NCI-H2107 treated with DMSO at 0.1 percent for 48 hours (cell line): ENCODE results near the gene SH2D3C.

Source experiments
- DNase-seq: peaks from one replicate; lab custom pipeline; 2025; ENCODE audit not compliant: unreplicated experiment; lab: John Stamatoyannopoulos, UW

The SH2D3C gene

DNA sequence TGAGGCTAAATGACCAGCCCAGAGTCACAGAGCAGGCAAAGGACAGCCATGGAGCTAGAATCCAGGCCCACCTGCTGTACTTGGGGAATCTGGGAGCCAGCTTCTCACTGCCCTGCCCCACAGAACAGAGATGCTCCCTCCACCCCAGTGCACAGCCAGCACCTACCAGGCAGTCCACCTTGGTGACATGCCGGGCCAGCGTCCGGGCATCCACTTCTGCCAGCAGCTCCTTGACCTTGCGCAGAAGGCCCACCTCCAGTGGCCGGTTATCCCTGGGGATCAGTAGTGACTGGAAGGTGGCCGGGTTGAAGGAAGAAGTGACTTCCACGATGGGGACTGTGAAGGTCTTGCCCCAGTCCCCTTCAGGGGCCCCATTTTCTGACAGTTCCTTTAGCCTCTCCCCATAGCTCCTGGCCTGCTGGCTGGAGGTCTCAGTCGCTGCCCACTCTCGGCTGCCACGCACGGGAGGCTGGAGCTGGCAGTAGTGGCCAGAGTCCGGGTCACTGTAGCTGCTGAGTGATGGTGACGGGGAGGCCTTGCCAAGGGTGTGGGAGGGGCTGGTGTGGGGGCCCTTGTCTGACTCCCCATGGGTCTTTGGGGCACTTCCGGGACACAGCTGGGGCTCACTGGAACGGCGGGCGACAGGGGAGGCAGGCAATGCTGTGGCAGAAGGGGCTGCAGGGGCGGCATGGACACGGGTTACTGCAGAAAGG, 33.9 kb downstream of the SH2D3C start:
- DNase-seq = no peak

DNA sequence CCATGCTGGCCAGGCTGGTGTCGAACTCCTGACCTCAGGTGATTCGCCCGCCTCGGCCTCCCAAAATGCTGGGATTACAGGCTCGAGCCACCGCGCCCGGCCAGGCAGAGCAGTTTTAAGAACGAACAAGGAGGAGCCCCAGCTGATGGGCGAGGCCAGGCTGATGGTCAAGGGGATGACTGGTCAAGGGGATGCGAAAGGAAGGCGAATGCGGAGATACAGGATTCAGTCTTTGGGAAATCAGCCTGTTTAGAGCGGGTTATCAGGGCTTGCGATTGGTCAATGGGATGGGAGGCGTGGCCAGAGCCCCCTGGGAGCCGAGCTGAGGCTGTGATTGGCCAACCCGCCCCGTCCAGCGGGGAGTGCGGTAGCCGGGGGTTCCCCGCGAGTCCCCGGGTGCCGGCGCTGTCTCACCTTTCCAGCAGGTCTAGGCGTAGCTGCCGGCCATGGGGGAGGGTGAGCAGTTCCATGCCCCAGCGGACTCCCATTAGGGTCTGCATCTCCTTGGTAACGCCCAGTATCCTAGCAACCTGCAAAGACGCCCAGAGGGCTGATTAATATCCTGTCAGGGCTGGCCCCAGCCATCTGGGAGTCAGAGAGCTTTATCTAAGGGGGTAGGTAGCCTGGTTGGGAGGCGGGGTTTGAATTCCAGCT, 35.9 kb downstream of the SH2D3C start:
- DNase-seq = no peak

DNA sequence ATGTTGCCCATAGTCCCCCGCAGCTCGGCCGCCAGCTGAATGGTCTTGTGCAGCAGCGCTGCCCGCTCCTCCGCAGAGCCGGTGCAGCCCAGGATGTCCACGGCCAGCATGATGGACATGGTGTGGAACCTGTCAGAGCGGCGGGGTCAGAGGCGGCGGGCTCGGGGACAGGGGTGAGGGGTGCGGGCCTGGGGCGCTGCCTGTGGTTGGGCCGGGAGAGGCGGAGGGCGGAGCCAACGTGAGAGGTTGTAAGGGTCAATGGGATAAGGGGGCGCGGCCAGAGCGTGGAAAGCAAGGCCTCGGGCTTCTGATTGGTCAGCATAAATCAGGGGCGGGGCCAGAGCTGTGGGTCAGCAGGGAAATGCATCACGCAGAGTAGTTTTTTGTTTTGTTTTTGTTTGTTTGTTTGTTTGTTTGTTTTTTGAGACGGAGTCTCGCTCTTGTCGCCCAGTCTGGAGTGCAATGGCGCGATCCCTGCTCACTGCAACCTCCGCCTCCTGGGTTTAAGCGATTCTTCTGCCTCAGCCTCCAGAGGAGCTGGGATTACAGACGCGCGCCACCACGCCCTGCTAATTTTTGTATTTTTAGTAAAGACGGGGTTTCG, 36.5 kb downstream of the SH2D3C start:
- no peak for DNase-seq

GRCh38 chr9:127739614-127740330, 38.7 kb downstream of the SH2D3C start:
- DNase-seq = no peak

GRCh38 chr9:127738666-127739065, 39.8 kb downstream of the SH2D3C start:
- DNase-seq = no peak

- peak; percentile 14 for DNase-seq
Measured at GRCh38 chr9:127735530-127736185, 42.8 kb downstream of the SH2D3C start.

DNA sequence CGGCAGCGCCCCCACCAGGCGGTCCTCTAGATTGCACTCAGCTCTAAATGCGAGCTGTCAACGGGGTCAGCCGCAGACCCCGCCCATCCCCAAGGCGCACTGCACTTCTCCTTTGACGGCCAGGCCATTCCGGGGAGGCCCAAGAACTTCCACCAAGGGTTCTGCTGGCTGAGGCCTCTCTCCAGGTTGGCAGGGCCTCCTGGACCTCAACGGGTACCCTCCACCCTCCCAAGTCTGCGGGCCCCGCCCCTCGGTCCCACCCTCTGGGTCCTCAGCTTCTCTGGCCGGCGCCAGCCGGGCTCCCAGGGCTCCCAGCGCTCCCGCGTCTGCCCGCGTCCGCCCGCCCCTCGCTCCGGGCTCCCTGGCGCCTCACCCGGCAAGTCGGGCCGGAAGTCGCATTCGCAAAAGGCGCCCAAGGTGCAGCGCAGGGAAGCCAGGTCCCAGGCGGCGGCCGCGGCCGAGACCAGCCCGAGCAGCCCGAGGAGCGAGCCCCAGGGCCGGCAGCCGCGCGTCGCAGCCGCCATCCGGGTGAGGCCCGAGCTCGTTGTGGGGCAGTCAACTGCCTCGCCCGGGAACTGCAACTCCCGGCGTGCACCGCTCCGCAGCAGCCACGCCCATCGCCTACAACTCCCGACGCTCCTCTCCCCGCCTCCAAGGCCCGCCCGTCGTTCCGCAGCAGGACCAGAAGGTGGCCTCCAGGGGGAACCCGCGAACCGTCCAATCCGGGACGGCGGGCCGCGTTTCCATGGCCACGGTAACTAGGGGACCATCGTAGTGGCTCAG, 43.5 kb downstream of the SH2D3C start, which contains the start of gene TOR2A:
Gene TOR2A, minus strand, starts transcription at position 548 of the 783 bp plus-strand sequence. Its CDS starts 24 bp downstream, at position 524.
- DNase-seq = peak; percentile 82

DNA sequence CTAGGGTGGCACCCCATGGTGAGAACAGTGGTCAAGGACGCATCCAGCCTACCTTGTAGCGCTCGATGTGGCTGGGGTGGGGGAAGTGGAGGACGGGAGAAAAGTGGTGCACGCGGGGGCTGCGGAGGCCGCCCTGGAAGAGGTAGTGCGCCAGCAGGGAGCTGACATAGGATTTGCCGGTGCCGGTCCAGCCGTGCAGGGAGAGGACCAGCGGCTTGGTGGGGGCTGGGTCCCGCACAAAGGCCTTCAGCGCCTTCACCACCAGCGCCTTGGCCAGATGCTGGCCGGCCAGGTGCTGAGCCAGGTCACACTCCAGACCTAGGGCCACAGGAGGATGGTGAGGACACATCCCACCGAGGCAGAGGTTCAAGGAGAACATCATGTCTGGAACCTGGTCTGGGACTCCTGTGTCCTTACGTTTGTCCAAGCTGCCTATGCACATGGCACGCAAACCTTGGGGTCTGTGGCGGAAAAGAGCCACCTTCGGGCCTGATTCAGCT, 44.2 kb downstream of the SH2D3C start:
- no peak for DNase-seq

- no peak for DNase-seq
Measured at GRCh38 chr9:127733614-127734013, 44.9 kb downstream of the SH2D3C start.

GRCh38 chr9:127732444-127732843, 46.0 kb downstream of the SH2D3C start:
- no peak for DNase-seq

DNA sequence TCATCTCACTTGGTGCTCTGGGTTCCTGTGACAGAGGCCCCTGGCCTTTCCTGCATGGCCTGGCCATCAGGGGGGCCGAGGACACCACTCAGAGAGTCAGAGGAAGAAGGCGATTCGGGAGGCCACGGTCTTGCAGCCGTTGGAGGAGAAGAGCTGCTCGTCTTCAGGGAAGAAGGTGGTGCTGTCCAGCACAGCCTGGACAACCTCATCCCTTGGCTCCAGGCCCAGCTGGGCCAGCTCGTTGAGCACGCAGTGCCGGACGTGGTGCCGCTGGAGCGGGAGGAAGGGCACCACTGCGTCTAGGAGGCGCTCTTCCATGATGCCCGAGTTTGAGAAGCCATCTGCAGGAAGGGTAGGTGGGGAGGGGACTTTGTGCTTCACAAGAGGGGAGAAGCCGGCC, 46.5 kb downstream of the SH2D3C start:
- no peak for DNase-seq

DNA sequence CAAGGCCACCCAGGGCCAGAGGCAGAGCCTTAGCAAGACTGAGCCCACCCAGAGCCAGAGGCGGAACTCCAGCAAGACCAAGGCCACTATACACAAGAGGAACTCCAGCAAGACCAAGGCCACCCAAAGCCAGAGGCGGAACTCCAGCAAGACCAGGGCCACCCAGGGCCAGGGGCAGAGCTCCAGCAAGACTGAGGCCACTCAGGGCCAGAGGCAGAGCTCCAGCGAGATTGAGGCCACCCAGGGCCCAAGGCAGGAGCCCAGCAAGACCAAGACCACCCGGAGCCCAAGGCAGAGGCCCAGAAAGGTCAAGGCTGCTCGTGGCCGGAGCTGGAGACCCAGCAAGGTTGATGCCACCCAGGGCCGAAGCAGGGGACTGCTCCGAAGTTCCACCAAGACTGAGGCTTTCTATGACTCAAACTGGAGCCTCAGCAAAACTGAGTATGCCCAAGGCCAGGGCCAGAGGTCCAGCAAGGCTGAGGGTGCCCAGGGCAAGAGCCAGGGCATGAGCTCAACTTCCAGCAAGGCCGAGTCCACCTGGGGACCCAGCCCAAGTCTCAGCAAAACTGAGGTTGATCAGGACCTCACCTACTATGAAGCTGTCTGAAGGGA, 47.6 kb downstream of the SH2D3C start:
- no peak for DNase-seq

GRCh38 chr9:127730262-127730661, 48.2 kb downstream of the SH2D3C start:
- DNase-seq = no peak

GRCh38 chr9:127729522-127730256, 48.8 kb downstream of the SH2D3C start:
- no peak for DNase-seq

DNA sequence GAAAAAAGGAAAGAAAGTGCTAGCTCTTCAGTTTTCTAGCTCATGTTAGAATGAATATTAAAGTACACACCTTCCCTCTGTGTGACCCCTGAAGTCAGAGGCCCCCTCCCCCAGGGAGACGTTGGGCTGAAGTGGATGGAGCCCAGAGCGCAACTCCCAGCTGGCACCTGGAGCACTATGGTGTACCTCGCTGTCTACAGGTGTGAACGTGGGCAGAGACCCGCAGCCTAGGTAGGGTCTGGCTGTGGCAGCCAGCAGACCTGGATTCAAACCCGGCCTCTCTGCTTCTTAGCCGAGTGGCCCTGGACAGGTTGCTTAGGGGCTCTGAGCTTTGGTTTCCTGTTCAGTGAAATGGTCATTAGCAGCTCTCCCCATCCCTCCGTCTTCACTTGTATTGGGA, 49.7 kb downstream of the SH2D3C start:
- DNase-seq = no peak

DNA sequence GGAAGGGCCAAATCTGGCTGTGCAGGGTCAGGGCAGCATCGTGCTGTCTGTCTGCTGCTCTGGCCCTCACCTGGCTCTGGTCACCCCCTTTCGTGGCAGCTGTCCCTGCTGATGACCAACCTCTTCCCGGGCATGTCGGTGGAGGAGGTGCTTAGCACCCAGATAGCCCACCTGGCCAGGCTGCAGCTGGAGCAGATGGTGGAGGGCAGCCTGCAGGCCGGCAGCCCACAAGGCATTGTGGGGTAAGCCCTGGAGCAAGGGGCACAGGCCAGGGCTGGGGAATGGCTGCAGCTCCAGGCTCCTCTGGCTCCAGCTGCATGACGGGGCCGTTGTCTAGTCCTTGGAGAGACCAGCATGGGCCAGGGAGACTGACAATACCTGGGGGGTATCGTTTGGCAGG, 51.6 kb downstream of the SH2D3C start:
- DNase-seq = no peak

DNA sequence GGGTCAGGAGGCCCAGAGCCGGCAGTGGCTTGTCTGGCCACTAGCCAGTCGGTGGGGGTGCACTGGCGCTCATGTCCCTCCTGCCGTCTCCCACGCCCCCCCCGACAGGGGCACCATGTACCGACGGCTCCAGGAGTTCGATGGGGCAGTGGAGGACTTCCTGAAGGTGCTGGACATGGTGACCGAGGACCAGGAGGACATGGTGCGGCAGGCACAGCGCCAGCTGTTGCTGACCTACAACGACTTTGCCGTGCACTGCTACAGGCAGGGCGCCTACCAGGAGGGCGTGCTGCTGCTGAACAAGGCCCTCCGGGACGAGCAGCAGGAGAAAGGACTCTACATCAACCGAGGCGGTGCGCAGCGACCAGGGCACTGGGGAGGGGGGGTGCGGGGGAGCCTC, 54.5 kb downstream of the SH2D3C start:
- no peak for DNase-seq

GRCh38 chr9:127723444-127723843, 55.0 kb downstream of the SH2D3C start:
- DNase-seq = no peak

DNA sequence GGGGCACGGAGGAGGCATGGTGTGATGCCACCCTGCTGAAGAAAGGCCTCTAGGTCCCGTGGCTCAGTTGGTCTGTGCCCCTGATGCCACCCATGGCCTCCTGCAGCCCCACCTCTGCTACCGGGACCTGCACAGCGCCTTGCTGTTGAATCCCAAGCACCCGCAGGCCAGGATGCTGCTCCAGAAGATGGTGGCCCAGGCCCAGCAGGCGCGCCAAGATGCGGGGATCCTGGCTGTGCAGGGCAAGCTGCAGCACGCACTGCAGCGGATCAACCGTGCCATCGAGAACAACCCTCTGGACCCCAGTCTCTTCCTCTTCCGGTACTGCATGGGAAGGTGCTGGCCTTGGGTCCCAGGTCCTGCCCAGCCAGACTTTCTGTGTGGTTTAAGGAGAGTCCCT, 55.5 kb downstream of the SH2D3C start:
- no peak for DNase-seq
